HT1080 (cell line): ENCODE results near the gene PDIA5. TPM values are rescaled to one million over a fixed set of nuclear protein-coding genes. Genes with fewer than 3 reads are reported as not detected.
A peak's percentile ranks its signal among the peaks of the same experiment; 100 is the strongest.
"Not testable (repeated sequence)": the region's sequence is repeated elsewhere in the genome, so short reads cannot be mapped to it uniquely, and the experiment has no call there.

ENCODE experiments used
- DNase-seq: peaks from one replicate; pipeline ENCODE4 v3.0.0-alpha.2; 2015; ENCODE audit warnings: low read depth
- total RNA-seq: library from RNA; depleted of rRNA; stranded (reverse); fragments of >200 nt; shearing (Covaris generic); gene quantifications from 2 replicates; pipeline ENCODE4 v1.2.3, GENCODE V29; 2014

PDIA5 gene
- total RNA-seq, 1 experiment from 2014 or later = 47.5 TPM

DNA sequence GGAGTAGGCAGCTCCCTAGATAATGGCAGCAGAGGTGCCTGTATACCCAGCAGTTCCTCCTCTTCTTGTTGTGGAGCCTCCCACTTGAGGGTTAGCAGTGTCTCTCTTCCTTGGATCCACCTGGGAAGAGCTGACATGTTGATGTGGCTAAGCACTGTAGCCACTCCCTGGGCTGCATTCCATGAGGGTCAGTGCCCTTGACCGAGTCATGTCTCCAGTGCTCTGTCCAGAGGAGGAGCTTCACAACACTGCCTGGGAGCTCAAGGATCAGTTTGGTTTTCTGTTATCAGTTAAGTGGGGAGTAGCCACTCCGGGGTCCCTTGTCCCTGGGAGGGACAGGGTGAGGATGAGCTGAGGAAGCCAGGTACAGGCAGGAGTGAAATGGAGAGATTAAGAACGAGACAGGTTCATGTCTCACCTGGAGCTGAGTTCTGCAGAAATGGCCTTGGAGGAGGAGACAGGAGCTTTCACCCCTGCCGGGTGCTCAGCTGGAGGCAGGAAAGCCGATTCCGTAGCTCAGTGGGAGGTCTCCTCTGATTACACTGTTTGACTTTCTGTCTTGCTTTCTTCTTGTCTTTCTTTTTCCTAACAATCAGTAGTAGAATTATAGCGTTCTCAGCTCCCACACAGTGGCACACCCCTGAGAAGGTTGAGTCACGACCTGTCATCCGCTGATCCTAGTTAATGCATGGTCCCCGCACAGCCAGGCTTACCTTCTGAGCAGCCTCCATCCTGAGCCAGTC lies 77.0 kb downstream of the PDIA5 start:
- peak; percentile 29 for DNase-seq

GRCh38 chr3:123147754-123148535 lies 81.1 kb downstream of the PDIA5 start:
- no peak for DNase-seq

DNA sequence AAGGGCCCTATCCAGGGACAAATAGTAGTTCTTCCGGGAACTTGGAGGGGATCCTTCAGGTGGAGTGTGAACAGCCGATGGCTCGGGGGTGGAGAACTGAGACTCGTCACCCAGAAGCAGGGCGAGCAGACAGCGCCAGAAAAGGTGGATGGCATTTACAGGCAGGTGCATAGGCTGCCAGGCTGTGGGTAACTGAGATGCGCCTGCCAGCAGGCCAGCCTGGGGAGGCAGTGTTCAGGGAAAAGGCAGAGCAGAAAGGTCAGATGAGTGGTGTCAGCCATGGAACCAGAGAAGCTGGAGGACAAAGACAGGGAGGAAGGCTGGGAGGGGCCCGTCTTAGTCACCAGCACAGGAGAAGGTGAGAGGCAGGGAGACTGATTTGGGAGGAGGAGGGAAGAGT lies 81.9 kb downstream of the PDIA5 start:
- DNase-seq = peak; percentile 34

DNA sequence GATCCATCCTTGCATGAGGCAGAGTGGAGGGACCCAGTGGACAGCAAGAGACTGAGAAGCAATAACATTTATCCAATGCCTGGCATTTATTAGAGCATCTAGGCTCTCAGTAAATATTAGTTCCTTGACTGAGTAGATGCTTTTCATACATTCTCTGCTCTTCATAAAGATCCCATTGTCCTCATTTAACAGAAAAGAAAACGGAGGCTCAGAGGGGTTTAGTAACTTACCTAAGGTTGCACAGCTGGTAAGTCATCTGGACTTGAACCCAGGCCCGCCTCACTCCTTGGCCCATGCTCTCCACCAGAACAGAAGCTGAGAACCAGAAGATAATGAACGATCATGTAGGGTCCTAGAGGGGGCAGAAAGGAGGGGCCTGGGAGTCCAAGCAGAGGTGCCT lies 82.7 kb downstream of the PDIA5 start:
- DNase-seq = no peak

DNA sequence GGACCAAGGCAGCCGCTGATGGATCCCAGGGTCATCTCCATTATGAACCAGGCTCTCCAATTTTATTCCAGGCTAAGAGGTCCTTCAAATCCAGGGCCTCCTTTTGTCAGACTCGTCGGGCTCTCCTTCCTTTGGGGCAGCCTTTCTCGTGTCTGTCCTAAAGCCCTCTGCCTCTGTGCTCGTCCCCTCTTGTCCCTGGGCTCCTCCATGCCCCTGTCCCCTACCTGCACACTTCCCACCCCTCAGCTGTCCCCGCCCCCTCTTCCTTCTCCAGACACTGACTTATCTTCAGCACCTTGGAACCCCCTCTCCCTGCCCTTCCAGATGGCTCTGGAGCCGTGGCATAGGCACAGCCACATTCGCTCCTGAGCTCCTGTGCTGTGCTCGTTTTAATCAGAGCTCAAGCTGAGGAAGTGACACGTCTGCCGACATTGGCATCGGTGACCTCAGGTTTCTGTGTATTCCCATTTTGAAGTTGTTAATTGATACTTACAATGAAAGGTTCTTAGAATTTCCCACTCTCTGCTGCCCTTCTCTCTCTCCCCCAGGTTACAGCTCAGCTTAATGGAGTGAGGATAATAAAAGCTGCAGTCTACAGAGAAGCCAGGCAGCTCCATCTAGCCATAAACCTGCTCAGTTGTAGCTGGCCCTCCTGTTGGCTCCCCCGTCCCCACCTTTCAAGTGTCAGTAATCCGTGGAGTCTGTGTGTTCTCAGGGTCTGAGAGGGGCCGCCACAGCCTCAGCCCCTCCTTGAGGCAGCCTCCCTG lies 83.8 kb downstream of the PDIA5 start:
- DNase-seq = no peak

DNA sequence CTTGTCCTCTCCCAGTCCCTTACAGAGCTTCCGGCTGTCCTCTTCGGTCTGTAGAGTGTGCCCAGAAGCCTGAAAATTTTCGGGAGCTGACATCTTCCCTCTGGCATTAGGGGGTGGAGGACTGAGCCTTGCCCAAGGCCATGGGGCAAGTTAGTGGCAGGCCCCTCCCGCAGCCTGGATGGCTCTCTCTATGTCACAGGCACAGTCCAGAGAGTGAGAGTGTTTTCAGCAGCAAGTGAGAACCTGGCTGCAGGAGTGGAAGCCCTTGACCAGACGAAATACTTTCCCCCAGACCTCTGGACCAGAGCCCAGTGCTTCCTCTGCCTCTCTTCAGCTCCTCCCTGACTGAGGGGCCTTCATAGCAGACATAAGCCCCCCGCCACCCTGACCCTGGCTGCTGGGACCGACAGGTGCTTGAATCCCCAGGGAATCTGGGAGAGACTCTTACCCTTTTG lies 84.5 kb downstream of the PDIA5 start:
- DNase-seq = no peak

GRCh38 chr3:123151853-123152420 lies 85.1 kb downstream of the PDIA5 start:
- not testable (repeated sequence) for DNase-seq

GRCh38 chr3:123152687-123153086 lies 85.9 kb downstream of the PDIA5 start:
- no peak for DNase-seq

DNA sequence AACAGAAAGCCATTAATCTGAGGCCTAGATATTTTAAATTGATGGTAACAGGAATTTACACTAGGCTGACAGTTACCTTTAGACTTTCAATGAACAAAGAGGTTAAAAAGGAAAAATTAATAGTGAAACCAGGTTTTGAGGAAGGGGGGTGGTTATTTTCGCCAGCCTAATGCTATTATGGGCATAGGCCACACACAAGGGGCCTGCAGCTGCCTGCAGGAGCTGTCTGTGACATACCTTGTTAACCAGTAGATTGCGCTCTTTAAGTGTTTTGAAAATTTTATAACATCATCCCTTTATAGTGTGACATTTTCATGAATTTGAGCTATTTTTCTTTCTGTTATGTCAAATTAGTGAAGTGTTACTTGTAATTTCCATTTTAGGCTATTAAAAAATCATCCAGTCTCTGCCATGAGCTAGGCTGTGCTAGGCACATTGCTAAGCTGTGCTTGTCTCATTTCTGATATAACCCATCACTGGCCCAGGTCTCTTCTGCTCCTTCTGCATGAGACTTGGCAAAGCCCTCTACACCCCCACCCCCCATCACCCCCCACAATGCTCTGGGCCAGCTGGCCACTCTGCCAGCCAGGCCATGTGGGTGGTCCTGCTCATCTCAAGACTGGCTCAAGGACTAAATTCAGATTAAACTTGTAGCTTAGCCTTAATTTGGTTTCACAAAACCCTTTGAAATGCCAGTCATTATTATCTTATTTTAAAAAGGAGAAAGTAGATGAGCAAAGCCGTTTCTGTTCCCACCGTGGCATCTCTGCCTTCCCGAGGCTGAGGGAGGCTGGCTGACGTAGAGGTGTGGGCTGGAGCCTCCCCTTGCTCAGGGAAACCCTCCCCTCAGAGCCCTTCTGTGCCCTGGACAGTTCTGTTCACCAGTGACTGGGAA lies 86.5 kb downstream of the PDIA5 start:
- DNase-seq = no peak

- no peak for DNase-seq
Observed at GRCh38 chr3:123154020-123154985, 87.5 kb downstream of the PDIA5 start.

- no peak for DNase-seq
Observed at GRCh38 chr3:123155471-123156011, 88.7 kb downstream of the PDIA5 start.

DNA sequence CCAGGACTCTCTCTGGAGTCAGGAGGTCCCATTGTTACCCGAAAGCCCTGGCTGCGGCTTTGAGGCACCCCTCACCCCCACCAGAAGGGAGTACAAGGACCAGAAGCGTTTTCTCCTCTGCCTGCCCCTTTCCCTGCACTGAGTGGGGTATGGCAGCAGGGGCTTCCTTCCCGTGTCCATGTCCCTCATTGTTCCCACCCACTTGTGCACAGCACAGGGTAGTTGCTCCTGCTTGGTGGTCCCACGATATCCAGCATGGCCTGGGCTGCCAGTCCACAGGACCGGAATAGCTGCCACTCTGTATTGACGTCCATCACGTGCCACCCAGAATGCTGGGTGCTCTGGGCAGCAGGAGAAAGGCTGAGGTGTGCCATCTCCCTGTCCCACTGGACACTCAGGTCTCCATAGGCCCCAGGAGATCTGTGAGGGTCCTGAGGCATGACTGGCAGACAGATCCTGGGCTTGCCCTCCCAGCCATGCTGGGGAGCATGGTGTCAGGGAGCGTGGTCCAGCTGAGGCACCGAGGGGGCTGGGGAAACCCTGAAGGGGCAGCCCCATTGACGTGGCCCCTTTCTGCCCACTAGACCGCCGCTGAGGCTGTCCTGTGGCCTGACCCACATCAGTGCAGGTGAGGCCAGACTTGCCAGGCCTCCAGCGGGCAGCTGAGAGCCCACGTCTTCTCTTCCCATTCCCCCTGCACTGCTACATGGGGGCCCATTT lies 89.6 kb downstream of the PDIA5 start:
- DNase-seq = no peak

DNA sequence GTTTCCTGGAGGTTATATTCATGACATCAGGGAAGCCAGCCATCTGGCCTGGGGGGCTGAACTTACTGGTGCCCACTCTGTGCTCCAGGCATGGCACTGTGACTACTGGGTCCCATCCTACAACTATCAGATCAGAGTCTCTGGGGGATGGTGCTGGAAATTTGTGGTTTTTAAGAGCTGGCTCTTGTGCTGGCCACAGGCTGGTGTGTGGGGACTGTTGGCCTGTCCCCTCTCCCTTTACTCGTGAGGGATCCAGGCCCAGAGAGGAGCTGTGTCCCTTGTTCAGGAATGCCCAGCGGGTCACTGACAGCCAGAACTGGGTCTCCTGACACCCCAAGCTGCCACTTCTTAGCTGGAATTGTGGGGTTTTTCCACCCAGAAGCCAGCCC lies 90.4 kb downstream of the PDIA5 start:
- DNase-seq = no peak

DNA sequence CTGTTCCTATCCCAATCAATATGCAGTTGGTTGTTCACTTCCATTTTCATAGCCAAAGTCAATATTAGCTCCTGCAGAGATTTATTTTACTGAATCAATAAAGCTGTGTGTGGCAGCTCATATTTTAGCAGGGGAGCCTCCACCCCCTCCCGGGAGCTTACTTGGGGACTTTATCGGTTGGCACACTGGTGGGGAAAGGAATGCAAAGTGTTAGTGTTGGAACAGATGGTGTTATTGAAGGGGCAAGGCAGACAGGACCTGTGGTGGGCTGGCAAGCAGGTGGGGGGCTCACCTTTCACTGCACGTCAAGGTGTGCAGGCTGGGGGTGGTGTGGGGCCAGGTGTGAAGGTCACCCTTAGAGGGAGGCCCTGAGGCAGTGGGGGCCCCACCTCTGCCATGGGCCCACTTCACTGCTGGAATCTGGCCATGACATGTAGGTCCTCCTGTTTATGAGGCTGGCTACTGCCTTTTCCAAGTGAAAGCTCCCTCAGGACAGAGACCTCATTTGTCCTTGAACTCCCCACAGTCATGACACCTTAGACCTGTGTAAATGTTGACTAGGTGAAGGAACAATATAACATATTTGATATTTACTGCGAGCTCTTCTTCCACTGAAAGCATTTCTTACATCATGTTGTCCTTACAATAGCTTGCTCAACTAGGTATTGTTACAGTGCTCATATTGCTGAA lies 90.9 kb downstream of the PDIA5 start:
- no peak for DNase-seq

DNA sequence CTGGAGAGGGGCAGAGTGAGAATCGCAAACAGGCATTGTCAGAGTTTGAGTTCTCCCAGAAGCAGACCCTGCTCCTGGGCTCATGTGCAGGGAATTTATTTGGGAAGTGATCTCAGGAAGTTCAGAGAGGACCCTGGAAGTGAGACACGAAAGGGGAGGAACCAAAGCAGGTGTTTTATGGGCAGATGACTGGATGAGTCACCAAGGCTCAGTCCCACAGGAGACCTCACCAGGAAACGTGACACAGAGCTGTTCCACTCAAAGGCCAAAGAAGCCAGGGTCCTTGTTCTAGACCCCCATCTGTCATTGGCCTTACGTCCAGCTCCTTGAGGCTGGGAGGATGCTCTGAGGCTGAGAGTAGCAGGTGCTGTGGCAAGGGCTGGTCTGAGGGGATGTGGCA lies 91.5 kb downstream of the PDIA5 start:
- peak; percentile 72 for DNase-seq

DNA sequence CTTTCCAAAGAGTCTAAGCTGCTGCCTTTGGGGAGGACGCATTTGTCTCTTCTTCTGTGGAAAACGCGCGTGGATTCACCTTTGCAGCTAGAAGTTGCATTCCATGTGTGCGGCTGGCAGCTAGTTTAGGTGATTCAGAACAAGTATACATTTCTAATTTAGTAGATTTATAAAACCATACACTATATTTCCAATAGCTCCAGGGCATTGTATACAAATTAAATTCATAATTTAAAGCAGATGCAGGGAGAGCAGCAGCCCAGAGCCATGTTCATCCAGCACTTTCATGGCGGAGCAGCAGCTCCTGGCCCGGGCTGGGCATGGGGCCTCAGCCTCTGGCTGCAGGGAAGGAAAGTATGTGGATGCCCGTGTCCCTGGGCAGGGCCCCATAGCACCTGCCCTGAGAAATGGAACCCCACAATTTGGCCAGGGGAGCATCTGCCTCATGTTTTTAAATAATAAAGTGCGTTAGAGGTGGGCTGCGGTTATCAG lies 92.1 kb downstream of the PDIA5 start:
- DNase-seq = no peak

GRCh38 chr3:123159926-123160635 lies 93.3 kb downstream of the PDIA5 start:
- DNase-seq = peak; percentile 42
